ENCODE data around the gene DOC2B. TPM values are rescaled to one million over a fixed set of nuclear protein-coding genes. Genes with fewer than 3 reads are reported as not detected.

The DOC2B gene
- polyA plus RNA-seq, 1 donor from 2014 or later: 4.8 TPM

DNA sequence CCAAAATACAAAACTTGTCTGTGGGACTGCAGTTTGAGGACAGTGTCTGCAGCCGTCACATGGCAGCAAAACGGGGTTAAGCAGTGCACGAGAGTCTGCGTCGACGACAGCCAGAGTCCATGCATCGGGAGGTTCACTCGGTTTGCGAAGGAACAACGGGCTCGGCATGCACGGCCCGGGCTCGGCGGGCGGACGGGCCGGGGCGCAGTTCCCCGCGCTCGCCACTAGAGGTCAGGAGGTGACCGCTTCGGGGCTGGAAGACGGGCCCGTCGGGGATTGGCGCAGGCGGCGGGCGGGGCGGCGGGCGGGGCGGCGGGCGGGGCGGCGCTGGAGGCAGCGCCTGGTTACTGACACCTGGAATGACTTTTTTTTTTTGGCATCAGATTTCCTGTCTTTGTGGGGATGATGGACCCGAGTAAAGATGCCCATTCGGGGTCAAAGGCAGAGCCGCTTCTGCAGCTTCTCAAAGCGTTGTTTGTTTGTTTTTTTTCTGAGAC is 37.6 kb downstream of the DOC2B start:
- no peak overlapping the region for H3K4me2 ChIP-seq (ENCODE audit: low read length)
- H3K9me3 ChIP-seq (ENCODE audit: low read length): no peaks in the 10 kb centered on the region
- H3K27me3 ChIP-seq (ENCODE audit: insufficient read depth, low read depth, low read length): no peaks in the 10 kb centered on the region
- H3K79me2 ChIP-seq (replicated peaks; ENCODE audit: insufficient read depth, low read length): no peaks in the 10 kb centered on the region
- H4K20me1 ChIP-seq (ENCODE audit: insufficient read depth): no peaks in the 10 kb centered on the region
- H3F3A ChIP-seq (ENCODE audit: insufficient read depth, low read length, poor library complexity, severe bottlenecking): no peaks in the 10 kb centered on the region
- TF ChIP-seq EZH2 (IDR thresholded peaks at IDR 0.05; ENCODE audit: borderline replicate concordance, insufficient read depth, low read length, poor library complexity, severe bottlenecking) (no peak), TAF1 (IDR thresholded peaks at IDR 0.05; ENCODE audit: low read depth) (no peak), POLR2AphosphoS5 (IDR thresholded peaks at IDR 0.05) (no peak), MXI1 (conservative IDR thresholded peaks at IDR 0.05; ENCODE audit: poor library complexity, severe bottlenecking) (no peak), SMC3 (conservative IDR thresholded peaks at IDR 0.05; ENCODE audit: poor library complexity) (peak; percentile 70), RAD21 (conservative IDR thresholded peaks at IDR 0.05) (peak; percentile 76), EP300 (conservative IDR thresholded peaks at IDR 0.05; ENCODE audit: poor library complexity, severe bottlenecking) (no peak)
- TF ChIP-seq, protein P1, sequence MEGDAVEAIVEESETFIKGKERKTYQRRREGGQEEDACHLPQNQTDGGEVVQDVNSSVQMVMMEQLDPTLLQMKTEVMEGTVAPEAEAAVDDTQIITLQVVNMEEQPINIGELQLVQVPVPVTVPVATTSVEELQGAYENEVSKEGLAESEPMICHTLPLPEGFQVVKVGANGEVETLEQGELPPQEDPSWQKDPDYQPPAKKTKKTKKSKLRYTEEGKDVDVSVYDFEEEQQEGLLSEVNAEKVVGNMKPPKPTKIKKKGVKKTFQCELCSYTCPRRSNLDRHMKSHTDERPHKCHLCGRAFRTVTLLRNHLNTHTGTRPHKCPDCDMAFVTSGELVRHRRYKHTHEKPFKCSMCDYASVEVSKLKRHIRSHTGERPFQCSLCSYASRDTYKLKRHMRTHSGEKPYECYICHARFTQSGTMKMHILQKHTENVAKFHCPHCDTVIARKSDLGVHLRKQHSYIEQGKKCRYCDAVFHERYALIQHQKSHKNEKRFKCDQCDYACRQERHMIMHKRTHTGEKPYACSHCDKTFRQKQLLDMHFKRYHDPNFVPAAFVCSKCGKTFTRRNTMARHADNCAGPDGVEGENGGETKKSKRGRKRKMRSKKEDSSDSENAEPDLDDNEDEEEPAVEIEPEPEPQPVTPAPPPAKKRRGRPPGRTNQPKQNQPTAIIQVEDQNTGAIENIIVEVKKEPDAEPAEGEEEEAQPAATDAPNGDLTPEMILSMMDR (IDR thresholded peaks at IDR 0.05; ENCODE audit: poor library complexity, severe bottlenecking): peak; percentile 76
- TF ChIP-seq, protein P2, sequence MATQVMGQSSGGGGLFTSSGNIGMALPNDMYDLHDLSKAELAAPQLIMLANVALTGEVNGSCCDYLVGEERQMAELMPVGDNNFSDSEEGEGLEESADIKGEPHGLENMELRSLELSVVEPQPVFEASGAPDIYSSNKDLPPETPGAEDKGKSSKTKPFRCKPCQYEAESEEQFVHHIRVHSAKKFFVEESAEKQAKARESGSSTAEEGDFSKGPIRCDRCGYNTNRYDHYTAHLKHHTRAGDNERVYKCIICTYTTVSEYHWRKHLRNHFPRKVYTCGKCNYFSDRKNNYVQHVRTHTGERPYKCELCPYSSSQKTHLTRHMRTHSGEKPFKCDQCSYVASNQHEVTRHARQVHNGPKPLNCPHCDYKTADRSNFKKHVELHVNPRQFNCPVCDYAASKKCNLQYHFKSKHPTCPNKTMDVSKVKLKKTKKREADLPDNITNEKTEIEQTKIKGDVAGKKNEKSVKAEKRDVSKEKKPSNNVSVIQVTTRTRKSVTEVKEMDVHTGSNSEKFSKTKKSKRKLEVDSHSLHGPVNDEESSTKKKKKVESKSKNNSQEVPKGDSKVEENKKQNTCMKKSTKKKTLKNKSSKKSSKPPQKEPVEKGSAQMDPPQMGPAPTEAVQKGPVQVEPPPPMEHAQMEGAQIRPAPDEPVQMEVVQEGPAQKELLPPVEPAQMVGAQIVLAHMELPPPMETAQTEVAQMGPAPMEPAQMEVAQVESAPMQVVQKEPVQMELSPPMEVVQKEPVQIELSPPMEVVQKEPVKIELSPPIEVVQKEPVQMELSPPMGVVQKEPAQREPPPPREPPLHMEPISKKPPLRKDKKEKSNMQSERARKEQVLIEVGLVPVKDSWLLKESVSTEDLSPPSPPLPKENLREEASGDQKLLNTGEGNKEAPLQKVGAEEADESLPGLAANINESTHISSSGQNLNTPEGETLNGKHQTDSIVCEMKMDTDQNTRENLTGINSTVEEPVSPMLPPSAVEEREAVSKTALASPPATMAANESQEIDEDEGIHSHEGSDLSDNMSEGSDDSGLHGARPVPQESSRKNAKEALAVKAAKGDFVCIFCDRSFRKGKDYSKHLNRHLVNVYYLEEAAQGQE (IDR thresholded peaks at IDR 0.05; ENCODE audit: borderline replicate concordance): no peak
- H3K4me3 ChIP-seq (ENCODE audit: low read length): no peak overlapping the region
- H3K36me3 ChIP-seq (ENCODE audit: insufficient read depth, low read length): no peaks in the 10 kb centered on the region
- H2AFZ ChIP-seq (ENCODE audit: low read depth, low read length): no peak overlapping the region
- H3K9me2 ChIP-seq (ENCODE audit: insufficient read depth, low read length): no peaks in the 10 kb centered on the region
- no peak overlapping the region for H3K27ac ChIP-seq (ENCODE audit: low read length)
- no peak overlapping the region for H3K9ac ChIP-seq (ENCODE audit: low read length)

DNA sequence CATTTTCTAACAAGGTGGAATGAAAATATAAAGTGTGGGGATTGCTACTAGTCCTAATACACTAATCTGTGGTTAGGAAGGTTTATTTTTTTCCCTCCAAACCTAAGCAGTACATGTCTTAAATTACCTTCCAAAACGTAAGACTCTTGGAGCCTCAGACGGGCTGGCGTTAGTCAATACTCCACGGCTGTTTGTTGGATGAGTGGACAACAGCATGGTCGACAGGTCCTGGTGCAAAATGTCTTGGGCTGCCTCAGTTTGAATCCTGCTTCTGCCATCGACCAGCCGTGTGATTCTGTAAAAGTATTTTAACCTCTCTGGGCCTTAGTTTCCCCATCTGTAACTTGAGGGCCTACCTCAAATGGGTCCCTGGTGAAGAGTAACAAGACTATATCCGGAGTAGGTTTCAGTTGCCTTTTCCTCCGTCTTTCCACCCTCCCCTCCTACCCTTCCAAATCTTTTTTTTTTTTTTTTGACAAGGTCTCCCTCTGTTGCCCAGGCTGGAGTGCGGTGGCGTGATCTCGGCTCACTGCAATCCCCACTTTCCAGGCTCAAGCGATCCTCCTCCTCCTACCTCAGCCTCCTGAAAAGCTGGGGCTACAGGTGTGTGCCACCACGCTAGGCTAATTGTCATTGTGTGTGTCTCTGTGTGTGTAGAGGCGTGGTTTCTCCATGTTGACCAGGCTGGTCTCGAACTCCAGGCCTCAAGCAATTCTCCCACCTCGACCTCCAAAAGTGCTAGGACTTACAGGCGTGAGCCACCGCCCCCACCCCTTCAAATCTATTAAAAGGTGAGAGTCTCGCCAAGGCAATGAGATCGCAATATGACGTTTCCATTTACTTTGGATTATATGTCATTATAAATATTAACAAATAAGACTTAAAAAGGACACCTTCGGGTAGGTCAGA is 38.3 kb downstream of the DOC2B start:
- Histone ChIP-seq H3K79me2 (replicated peaks; ENCODE audit: insufficient read depth, low read length) (no peaks in the 10 kb centered on the region), H3K4me3 (ENCODE audit: low read length) (no peak overlapping the region), H3K27me3 (ENCODE audit: insufficient read depth, low read depth, low read length) (no peaks in the 10 kb centered on the region), H3K4me2 (ENCODE audit: low read length) (no peak overlapping the region), H3K36me3 (ENCODE audit: insufficient read depth, low read length) (no peaks in the 10 kb centered on the region), H3F3A (ENCODE audit: insufficient read depth, low read length, poor library complexity, severe bottlenecking) (no peaks in the 10 kb centered on the region), H3K27ac (ENCODE audit: low read length) (no peak overlapping the region), H3K9ac (ENCODE audit: low read length) (no peak overlapping the region), H3K9me2 (ENCODE audit: insufficient read depth, low read length) (no peaks in the 10 kb centered on the region), H2AFZ (ENCODE audit: low read depth, low read length) (no peak overlapping the region), H4K20me1 (ENCODE audit: insufficient read depth) (no peaks in the 10 kb centered on the region), H3K9me3 (ENCODE audit: low read length) (no peaks in the 10 kb centered on the region)
- no peak for TF ChIP-seq RAD21 (conservative IDR thresholded peaks at IDR 0.05)
- TF ChIP-seq, protein P2 (IDR thresholded peaks at IDR 0.05; ENCODE audit: borderline replicate concordance): no peak
- TF ChIP-seq TAF1 (IDR thresholded peaks at IDR 0.05; ENCODE audit: low read depth): no peak
- no peak for TF ChIP-seq EP300 (conservative IDR thresholded peaks at IDR 0.05; ENCODE audit: poor library complexity, severe bottlenecking)
- TF ChIP-seq SMC3 (conservative IDR thresholded peaks at IDR 0.05; ENCODE audit: poor library complexity): no peak
- TF ChIP-seq POLR2AphosphoS5 (IDR thresholded peaks at IDR 0.05): no peak
- no peak for TF ChIP-seq EZH2 (IDR thresholded peaks at IDR 0.05; ENCODE audit: borderline replicate concordance, insufficient read depth, low read length, poor library complexity, severe bottlenecking)
- TF ChIP-seq, protein P1 (IDR thresholded peaks at IDR 0.05; ENCODE audit: poor library complexity, severe bottlenecking): no peak
- no peak for TF ChIP-seq MXI1 (conservative IDR thresholded peaks at IDR 0.05; ENCODE audit: poor library complexity, severe bottlenecking)

Measured in neural cell (in vitro differentiated cells).